SH-SY5Y (cell line): ENCODE data around the gene LRRIQ3.

ENCODE experiments used
- GATA2 ChIP-seq: IDR thresholded peaks from 2 replicates; pipeline ENCODE4 v1.6.1; 2011; ENCODE audit warnings: mild to moderate bottlenecking, low read depth, low read length
- GATA3 ChIP-seq: IDR thresholded peaks from 2 replicates; pipeline ENCODE4 v1.6.1; 2011; ENCODE audit warnings: low read depth, mild to moderate bottlenecking, low read length, moderate library complexity

Gene LRRIQ3, protein sequence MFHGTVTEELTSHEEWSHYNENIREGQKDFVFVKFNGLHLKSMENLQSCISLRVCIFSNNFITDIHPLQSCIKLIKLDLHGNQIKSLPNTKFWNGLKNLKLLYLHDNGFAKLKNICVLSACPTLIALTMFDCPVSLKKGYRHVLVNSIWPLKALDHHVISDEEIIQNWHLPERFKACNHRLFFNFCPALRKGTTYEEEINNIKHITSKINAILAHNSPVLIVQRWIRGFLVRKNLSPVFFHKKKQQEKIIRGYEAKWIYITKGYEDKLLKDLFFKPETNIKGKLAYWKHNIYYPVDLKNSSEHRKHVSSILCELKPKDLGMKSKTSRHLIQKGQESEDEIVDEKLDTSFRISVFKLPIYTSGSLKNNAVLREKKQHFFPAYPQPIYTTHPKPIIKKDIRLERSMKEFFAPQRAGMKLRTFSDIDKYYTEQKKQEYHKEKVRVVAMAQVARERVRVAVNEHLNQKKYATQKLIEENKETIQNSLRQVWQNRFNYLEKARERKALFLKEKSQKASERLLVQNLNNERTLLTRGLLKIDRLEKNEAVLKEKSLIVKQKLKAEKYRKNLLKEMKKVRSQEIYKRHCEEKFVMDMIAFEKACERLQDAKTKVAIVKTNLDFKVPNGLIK

DNA sequence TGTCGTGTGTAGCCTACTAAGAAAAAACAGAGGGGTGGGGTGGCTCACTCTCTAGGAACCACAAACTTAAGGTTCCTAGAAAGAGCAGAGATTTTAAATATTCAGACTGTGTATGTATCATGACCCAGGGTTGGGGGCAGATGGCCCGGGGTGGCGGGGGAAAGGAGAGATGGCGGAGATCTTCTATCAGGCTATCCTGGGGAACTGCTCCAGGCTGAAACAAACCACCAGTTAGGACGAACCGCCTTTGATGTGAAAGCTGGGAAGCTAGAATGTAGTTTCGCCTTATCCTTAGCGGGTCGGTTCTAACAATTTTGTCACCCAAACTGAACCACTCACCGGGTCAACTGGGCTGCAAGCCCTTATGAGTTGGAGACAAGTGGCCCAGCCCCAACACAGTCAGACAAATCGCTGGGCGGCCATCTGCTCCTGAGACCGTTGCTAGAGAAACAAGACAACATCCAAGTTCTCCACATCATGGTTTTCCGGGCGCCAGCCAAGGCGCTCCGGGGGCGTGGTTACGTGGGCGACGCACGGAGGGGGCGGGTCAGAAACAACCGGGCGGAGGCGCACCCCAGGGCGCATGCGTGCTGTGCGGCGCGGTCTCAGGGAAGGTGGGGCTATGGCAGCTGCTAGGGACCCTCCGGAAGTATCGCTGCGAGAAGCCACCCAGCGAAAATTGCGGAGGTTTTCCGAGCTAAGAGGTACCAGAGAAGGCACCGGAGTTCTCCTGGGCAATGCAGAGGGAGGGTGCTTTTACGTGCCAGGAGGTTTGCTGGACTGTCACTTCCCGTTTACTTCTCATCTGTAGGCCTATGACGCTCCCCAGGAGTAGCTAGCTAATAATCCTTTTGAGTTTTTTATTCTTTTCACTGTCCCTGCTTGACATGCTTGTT, at the start of gene LRRIQ3, which contains the start of gene FPGT:
Gene LRRIQ3 (minus strand): TSS at position 520 of the 896 bp plus-strand sequence. CDS start 14,492 bp downstream, outside the sequence.
Gene FPGT (plus strand): TSS at position 586 of the 896 bp plus-strand sequence. CDS start 37 bp downstream, at position 623.
- TF ChIP-seq GATA2 = no peak
- TF ChIP-seq GATA3 = no peak

DNA sequence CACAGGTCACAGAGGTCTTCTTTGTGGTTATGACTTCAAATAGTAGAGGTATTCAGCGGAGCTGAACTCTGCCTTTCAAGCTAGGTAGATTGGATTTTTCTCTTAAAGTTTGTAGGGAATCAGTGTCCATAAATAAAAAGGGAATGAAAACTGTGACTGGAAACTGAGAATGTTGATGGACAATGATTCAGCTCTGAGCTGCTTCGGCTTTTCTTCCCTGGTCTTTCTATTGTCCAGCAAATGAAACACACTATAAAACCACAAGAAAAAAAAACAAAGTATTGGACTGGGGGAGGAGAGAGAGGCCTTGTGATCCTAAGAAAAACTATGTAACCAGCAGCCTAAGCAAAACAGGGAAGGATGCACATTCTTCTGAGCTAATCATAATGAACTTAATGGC, 48.3 kb upstream of the LRRIQ3 start:
- TF ChIP-seq GATA2 (no peak), GATA3 (no peak)

DNA sequence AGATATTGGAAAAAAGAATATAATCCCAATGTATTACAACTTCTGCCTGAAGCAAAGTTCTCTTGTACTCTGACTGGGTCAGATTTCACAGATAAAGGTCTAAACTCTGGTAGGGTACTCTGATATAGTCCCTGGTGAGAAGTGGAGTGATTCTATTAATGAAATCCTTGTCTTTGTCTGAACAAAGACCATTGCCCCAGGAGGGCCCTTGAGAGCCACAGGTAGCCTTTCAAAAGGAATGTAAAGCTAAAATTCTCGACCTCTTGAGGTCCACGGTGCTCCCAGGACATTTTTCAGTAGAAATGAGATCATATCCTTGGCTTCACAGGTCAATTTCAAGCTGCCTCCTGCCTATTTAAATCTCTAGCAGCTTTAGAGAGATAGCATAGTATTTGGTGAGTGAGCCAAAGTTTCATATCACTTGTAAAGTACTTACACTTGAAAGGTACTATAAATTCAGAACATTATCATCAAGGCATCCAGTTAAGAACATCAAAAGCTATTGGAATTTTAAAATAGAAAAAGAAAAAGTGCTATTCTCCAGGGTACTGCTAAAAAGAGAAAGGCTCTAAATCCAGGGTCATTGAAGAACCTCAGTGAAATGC, 47.3 kb upstream of the LRRIQ3 start:
- TF ChIP-seq GATA3 = no peak

DNA sequence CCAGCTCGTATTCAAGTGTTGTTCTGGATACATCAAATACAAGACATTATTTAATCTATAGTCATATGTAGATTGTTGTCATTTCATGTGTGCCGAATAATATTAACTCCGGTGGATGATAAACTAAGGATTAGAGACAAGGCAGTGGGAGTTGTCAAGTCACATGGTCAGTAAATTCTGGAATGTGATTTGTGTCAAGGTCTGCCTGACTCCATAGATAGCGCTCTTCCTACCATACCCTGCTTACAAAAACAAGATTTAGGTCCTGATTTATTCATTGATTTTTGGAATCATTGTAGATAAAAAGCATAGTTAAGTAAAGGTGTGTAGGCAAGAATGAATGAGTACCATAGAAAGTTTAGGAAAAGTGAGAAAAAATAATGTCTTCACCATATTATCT, 39.8 kb upstream of the LRRIQ3 start:
- no peak for TF ChIP-seq GATA2
- no peak for TF ChIP-seq GATA3

DNA sequence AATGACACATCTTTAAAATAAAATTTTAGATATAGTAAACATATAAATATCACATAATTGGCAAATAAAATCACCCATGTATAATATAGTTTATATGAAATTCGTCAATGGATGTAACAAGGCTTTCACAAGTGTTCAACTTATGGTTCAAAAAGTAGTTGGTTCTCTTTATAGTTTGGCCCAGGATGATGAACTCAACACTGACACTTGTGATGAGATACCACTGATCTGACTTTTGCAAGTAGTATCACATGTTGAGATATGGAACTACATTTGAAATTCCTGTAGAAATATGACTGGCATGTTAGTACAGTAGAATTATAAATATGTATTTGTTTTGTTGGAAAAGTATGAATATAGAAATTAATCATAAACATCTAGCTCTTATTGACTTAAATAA, 39.1 kb upstream of the LRRIQ3 start:
- TF ChIP-seq GATA2 (no peak), GATA3 (no peak)

DNA sequence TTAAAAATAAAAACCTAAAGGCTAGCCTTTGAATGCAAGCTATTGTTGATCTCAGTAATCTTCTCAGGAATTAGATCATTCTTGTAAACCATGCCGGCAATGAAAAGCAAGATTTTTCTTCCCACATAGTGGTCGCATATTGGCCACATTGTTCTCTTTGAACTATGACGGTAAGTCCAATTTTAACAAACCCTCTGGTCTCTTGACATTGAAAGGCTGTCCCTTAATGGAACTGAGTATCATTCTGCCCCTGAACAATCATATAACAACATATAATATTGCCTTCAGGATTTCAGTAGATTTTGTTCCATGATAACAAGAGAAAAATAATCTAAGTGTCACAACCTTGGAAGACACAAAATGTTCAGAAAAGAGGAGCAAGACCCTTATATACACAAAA, 38.5 kb upstream of the LRRIQ3 start:
- TF ChIP-seq GATA2 (no peak), GATA3 (no peak)

DNA sequence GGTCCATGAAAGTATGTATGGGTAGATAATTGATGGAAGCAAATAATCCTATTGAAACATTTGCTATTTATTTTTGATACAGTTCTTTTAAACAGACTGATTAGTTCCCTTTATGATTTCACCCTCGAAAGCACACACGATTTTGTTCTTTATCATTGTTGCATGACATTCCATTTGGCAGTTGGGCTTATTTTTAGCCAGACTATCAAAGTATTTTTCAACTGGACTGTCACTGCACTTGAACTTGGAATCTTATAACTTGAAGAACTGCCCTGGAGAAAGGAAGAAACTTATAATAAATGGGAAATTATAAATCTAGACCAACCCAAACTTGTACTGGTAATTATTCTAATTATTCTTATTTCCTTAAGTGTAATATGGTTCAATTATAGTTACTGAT, 37.2 kb upstream of the LRRIQ3 start, which contains the start of gene TNNI3K:
Gene TNNI3K (plus strand): TSS at position 235 of the 400 bp plus-strand sequence. CDS start 65 bp downstream, at position 300.
- TF ChIP-seq GATA3 = no peak
- TF ChIP-seq GATA2 = no peak

DNA sequence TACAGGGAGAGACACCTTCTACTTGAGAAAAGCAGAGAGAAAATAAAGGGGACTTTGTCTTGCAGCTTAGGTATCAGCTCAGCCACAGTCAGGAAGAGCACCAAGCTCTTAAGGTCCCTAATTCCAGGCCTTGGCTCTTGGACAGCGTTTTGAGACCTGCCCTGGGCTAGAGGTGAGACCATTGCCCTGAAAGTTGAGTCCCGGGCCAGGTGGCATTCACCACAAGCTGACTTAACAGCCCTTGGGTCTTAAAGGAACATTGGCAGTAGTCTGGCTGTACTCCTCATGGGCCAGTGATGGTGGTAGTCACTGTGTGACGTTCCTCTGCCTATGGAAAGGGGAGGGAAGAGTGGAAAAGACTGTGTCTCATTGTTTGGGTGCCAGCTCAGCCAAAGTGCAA, 25.5 kb upstream of the LRRIQ3 start:
- no peak for TF ChIP-seq GATA2
- TF ChIP-seq GATA3 = no peak

DNA sequence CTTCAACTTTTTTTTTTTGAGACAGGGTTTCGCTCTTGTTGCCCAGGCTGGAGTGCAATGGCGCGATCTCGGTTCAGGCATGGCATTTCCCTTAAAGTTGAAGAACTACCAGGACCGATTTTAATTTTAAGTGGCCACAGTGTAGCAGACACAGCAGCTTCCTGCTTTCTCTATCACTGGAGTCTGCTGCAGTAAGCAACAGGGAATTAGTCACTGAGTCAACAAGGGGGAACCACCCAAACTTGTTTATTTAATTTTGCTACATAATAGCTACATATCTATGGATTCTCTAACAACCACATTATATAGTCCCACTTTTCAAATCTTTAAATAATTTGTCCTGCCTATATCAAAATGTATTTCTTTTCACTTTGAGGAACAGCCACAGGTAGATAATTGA, 24.7 kb upstream of the LRRIQ3 start:
- TF ChIP-seq GATA3 = no peak
- TF ChIP-seq GATA2 = no peak

DNA sequence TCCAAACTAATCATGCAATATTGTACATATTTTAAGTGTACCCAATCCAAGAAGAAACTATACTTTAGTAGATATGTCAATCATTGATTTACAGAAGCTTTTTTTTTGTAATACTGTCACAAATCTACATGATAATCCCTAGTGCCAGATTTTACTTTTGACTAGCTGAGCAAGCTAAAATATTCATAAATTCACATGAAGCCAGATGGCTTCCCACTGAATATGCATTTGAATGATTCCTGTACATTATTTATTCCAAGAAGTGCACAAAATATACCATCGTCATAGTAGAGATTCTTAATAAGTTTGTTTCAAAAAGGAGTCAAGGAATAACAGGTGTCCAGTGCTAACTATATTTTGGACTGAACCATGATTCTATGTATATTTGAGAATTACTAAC, 17.3 kb upstream of the LRRIQ3 start:
- TF ChIP-seq GATA3 (no peak), GATA2 (no peak)

DNA sequence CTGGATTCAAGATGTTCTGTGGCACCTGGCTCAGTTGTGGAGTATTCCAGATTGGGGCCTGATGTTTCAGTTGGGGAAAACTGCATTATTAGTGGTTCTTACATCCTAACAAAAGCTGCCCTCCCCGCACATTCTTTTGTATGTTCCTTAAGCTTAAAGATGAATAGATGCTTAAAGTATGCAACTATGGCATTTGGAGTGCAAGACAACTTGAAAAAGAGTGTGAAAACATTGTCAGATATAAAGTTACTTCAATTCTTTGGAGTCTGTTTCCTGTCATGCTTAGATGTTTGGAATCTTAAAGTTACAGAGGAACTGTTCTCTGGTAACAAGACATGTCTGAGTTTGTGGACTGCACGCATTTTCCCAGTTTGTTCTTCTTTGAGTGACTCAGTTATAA, 7.3 kb upstream of the LRRIQ3 start:
- no peak for TF ChIP-seq GATA3

DNA sequence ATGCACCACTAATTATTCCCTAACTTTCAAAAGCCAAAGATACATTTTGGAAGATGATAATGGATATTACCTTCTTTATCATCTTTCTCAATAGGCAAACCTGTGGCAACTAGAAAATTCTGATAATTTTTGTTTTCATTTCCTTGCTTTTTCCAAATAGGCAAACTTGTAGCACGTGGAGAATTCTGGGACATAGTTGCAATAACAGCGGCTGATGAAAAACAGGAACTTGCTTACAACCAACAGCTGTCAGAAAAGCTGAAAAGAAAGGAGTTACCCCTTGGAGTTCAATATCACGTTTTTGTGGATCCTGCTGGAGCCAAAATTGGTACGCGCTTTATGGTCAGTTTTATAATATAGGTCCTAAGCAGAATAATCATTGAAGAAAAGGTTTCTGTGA, 1.5 kb upstream of the LRRIQ3 start:
- TF ChIP-seq GATA3 (no peak), GATA2 (no peak)

DNA sequence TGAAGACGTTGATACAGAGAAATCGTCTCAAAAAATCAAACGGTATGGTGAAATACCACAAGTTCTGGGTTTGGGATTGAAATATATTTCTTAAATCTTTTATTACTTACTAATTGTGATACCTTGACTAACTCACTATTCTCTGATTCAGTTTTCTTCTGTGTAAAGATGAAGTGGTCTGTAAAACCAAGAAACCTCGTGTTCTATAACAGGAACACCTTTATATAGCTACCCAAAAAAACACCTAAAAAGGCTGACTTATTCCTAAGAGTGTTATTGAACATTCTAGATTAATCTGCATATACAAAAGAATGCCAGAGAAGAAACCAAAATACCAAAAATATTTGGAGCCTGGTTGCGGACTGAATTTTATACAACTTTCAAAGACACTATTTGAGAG, 721 bp downstream of the LRRIQ3 start:
- TF ChIP-seq GATA2 (no peak), GATA3 (no peak)

DNA sequence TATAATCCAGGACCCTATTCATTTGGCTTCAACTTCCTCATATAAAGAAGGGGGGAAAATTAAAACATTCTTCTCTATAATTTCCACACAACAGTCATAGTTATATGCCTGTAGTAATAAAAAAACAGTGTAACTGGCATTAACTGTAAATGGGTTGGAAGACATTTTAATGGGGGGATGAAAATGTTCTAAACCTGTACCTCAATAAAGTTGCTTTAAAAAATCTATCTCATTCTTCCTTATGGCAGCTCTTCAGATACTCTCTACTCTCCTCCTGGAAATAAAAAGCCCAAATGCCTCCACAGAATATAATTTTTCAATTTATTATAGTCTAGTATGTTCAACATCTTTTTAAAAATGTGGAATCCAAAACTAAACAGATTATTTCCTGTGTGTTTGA, 2.6 kb downstream of the LRRIQ3 start:
- TF ChIP-seq GATA3 (no peak), GATA2 (no peak)

DNA sequence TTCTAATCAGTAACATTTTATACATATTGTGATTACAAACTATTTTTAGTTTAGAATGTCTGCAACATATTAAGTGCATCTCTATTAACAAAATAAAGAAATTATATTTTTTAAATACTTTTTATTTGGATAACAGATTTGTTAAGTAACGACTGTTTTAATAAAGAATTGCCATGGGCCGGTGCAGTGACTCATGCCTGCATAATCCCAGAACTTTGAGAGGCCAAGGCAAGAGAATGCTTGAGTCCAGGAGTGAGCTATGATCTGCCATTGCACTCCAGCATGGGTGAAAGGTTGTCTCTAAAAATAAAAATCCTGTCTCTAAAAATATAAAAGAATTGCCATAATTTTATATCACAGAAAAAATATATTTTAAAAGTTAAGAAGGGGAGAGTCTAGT, 4.1 kb downstream of the LRRIQ3 start:
- TF ChIP-seq GATA2 (no peak), GATA3 (no peak)
